NCI-H2227 treated with DMSO at 0.1 percent for 48 hours (cell line): ENCODE data around the gene NADSYN1.
A peak's percentile ranks its signal among the peaks of the same experiment; 100 is the strongest.
"Not testable (repeated sequence)": the region's sequence is repeated elsewhere in the genome, so short reads cannot be mapped to it uniquely, and the experiment has no call there.

Experiments
- DNase-seq: peaks from one replicate; lab custom pipeline; 2025; lab: John Stamatoyannopoulos, UW

NADSYN1 gene

DNA sequence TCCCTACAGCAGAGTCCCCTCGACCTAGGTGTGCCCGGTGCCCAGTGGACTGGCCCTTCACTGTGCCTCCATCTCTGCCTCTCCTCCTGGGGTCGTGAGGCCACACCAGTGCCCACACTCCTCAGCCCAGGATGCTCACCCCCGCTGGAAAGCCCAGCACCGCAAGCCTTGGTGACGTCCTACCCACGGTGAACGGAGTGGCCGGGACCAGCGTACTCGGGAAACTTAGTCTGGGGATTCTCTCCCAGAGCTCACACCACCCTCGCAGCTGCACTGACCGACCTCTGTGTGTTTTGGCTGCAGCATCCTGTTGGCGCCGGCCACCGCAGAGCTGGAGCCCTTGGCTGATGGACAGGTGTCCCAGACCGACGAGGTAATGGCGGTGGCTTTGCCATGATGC lies 38.5 kb downstream of the NADSYN1 start:
- no peak for DNase-seq

DNA sequence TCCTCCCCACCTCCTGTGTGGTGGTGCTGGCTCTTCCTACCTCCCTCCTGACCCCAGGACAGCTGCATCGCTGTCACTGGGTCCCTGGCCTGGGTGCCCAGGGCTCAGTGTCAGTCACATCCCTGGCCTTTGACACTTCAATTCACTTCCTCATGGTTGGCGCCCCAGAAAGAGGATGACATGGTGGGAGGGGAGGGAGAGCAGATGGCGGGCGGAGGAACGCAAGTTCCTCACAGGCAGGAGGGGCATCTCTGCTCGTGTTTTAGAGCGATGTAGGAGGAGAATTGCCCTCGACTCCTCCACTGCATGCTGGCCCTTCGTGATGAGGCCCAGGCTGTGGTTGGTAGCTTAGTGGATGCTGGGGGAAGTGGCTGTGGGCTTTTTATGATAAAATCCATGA lies 38.9 kb downstream of the NADSYN1 start:
- no peak for DNase-seq

DNA sequence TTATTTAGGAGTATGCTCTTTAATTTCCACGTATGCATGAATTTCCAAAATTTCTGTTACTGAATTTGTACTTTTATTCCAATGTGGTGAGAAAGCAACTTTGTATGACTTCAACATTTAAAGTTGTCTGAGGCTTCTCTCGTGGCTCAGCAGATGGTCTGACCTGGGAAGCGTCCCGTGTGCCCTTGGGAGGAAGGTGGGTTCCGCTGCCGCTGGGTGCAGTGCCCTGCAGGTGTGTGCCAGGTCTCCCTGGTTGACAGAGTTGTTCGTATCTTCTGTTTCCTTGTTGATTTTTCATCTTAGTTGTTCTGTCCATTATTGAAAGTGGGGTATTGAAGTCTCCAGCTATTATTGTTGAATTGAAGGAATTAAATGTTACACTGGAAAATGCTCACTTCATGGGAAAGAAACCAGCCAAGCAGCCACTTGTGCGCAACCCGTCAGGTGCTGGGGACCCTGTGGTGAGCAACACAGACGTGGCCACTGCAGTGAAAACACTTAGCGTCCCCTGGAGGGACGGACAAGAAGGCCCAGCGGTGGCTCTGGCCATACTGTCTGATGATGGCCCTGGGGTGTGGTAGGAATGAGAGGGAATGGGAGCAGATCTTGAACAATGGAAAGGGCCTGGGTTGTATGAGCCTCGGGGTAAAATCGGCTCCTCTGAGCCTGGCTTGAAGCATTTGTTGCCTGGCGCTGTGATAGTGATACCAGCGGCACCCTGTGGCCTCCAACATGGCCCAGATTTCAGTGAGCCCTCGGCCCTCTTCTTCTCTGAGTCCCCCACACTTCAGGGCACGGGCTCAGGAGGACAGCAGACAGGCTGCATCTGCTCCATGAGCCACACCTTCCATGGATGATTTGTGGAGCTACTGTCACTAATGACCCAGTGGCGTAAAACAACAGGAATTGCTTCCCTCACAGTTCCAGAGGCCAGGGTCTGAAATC lies 42.6 kb downstream of the NADSYN1 start:
- DNase-seq = no peak

DNA sequence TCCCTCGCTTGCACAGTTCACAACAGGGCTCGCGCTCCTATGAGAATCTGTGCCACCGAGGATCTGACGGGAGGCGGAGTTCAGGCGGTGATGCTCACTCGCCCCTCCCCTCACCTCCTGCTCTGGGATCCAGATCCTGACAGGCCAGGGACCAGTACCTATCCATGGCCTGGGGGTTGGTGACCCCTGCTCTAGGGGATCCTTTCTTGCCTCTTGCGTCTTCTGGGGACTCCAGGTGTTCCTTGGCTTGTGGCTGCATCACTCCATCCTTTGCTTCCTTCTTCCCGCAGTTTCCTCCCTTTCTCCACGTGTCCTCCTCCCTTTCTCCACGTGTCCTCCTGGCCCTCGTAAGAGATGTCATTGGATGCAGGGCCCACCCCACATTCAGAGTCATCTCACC lies 43.4 kb downstream of the NADSYN1 start:
- no peak for DNase-seq

DNA sequence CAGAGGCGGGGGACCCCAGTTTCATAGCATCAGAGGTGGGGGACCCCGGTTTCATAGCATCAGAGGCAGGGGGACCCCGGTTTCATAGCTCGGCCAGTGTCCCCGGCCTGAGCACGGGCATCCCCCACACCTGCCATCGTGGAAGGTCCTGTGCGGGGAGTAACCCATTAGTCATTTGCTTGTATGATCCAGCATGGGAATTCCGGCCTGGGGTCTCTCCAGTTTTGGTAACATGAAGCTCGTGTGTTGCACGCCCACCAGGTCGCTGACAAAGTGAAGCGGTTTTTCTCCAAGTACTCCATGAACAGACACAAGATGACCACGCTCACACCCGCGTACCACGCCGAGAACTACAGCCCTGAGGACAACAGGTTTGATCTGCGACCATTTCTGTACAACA lies 45.1 kb downstream of the NADSYN1 start:
- DNase-seq = no peak

DNA sequence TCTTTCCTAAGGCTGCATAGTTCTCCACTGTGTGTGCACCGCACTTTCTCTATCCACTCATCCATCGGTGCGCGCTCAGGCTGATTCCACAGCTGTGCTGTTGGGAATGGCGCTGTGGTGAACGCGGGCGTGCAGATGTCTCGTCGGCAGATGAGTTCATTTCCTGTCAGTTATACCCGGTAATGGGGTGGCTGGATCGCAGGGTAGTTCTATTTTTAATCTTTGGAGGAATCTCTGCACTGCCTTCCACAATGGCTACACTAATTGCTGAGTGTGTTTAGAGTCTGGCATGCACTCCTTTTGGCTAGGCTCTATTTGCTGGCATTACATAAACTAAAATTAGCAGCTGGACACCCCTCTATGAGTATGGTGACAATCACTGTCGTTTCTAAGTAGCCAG lies 46.1 kb downstream of the NADSYN1 start:
- DNase-seq = no peak

DNA sequence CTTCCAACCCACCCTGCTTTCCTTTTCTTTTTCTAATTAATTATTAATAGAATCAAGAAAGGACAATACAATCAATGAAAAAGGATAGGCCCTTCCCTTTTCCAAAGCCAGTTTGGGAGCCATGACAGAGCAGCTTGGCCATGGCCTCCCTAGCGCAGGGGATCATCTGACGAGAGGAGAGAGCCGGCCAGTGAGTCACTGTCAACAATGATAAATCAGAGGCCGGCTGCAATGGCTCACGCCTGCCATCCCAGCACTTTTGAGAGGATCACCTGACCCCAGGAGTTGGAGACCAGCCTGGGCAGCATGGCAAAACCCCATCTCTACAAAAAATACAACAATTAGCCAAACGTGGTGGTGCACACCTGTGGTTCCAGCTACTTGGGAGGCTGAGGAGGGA lies 46.5 kb downstream of the NADSYN1 start:
- DNase-seq = no peak

DNA sequence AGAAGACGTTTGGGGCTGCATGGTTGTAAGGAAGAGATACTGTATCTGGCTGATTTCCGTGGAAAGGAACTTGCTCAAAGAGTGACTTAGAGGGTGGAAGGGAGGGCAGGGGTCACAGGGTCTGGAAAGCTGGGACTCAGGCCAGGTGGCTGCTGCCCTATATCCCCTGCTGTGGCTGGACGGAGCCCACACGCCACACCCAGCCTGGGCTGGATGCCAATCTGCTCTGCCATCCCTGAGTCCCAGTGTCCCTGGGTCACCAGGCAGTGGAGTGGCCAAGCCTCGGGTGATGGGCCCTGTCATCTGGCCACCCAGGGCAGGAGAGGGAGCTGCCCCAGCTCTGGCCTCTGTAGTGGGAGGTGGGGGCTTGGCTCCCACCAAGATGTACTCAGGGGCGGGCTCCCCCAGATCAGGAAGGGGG lies 47.6 kb downstream of the NADSYN1 start:
- DNase-seq = no peak

DNA sequence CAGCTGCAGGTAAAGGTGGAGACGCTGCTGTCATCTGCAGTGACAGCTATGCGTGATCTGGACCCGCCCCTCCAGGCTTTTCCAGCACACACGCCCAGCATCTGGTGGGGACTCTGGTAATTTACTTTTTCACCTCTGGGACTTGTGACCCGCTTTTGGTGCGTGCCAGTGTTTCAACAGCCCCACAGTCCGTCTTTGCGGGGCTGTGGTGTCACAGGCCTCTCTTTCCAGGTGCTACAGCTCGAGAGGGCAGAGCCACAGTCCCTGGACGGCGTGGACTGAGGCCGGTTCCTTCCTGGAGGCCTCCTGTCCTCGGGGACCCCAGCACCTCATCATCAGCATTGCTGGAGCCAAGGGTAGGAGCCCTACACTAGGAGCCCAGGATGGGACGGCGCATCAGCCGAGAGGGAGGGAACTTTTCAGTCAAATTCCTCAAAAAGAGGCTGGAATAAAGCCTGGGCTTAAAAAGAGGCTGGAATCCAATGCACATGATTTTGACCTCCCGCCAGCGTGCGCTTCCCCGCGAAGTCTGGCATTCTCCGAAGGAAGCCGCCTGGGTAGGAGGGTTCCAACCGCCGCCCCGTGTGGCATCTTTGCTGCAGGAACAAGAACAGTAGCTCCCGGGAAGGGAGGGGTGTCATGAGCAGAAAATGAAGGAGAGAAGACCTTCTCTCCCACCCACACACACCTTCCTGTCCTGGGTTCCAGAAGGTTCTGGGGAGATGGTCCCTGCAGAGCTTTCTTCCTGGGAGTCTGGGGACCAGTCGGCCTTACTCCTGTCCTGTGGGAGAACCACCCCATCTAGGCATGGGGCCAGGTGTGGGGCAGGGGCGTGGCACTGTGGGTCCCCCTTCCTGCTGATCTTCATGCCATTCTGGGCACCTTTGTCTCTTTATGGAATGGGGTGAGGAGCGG lies 48.3 kb downstream of the NADSYN1 start:
- no peak for DNase-seq

DNA sequence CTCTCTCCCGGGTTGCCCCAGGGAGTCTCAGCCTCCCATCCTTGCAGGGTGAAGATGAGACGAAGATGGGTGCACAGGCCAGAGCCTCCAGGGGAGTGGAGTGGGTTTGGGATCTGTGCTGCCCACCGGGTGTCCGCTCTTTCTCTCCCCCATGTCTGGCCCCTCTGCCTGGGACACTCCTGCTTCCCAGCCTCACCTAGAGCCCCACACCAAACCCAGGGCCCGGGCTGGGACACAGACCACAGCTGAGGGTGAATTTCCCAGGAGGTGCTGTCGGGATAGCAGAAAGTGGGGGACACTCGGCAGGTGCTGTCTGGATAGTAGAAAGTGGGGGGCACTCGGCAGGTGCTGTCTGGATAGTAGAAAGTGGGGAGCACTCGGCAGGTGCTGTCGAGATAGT lies 49.0 kb downstream of the NADSYN1 start:
- DNase-seq = no peak

DNA sequence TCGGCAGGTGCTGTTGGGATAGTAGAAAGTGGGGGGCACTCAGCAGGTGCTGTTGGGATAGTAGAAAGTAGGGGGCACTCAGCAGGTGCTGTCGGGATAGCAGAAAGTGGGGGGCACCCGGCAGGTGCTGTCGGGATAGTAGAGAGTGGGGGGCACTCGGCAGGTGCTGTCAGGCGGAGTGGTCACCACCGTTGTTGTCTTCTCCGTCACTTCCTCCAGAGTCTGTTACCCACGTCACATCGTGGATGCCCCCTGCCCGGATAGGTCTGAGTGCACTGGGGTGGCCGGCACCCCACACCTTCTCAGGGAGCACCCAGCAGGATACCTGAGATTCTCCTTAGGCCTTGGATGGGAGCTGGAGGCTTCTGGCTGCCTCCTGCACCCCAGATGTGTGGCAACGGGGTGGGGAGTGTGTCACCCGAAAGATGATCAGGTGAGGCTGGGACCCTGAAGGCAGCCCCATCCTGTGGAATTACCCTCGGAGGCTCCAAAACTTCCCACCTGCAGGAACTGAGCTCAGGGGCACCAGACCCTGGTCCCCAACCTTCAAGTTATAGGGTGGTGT lies 50.0 kb downstream of the NADSYN1 start:
- no peak for DNase-seq

DNA sequence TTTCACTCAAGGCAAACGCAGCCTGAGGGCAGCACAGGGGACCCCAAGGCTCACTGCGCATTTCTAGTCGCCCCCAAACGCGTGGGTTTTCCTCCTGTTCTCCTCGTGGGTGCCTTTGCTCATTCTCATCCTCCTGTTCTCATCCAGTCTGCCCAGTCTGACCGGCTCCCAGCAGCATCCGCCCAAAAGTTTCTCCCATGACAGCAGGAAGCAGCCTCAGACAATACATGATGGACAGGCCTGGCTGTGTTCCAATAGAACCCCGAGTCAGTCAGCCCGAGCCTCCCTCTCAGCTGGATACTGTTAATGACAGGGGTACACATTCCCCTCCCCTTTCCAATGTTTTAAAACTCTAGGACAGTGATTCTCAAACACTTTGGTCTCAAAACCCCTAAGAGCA lies 51.5 kb downstream of the NADSYN1 start:
- DNase-seq = peak; percentile 2

DNA sequence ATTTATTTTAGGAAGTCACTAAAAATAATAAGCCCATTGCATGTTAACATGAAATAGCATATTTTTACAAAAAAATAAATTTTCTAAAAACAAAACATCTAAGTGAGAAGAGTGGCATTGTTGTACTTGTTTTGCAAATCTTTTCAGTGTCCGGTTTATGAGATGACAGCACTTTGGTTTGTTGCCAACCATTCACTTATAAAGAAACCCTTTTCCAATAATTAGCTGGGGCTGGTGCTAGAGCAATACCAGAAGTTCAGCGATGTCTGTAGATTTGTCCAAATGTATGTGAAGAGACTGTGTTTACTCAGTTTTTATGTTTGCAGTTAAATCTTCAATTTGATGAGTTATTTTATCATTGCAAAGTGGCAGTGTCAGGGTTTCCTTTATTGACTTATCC lies 52.0 kb downstream of the NADSYN1 start:
- no peak for DNase-seq

DNA sequence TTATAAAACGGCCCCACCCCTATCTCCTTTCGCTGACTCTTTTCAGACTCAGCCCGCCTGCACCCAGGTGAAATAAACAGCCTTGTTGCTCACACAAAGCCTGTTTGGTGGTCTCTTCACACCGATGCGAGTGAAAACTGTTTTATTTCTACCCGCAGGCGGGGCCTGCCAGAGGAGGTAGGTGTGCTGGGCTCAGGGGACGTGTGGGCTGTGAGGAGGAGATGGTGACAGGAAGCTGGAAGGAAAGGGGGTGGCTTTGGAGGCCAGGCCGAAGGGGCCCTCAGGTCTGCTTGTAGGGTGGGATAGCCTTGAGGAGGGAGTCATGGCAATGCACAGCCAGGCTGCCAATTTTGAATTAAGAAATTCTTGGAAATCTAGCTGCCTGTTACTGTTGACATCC lies 52.8 kb downstream of the NADSYN1 start:
- no peak for DNase-seq

DNA sequence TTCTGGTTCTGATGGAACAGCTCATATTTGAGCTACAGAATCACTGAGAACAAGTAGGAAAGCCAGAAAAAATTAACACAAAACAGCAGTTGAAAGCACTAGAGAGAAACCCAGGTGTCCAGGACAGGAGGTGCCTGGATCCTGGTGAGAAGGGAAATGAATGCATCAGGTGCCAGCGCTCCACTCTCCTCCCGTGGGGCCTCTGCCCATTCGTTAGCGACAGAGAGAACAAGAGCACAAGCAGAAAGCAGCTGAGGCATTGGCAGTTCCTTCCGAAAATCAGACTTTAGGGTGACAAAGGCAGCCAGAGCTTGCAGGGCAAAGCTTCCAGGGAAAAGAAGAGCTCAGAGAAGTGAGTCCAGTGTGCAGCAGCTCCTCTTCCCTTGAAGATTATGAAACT lies 54.1 kb downstream of the NADSYN1 start:
- DNase-seq = no peak

DNA sequence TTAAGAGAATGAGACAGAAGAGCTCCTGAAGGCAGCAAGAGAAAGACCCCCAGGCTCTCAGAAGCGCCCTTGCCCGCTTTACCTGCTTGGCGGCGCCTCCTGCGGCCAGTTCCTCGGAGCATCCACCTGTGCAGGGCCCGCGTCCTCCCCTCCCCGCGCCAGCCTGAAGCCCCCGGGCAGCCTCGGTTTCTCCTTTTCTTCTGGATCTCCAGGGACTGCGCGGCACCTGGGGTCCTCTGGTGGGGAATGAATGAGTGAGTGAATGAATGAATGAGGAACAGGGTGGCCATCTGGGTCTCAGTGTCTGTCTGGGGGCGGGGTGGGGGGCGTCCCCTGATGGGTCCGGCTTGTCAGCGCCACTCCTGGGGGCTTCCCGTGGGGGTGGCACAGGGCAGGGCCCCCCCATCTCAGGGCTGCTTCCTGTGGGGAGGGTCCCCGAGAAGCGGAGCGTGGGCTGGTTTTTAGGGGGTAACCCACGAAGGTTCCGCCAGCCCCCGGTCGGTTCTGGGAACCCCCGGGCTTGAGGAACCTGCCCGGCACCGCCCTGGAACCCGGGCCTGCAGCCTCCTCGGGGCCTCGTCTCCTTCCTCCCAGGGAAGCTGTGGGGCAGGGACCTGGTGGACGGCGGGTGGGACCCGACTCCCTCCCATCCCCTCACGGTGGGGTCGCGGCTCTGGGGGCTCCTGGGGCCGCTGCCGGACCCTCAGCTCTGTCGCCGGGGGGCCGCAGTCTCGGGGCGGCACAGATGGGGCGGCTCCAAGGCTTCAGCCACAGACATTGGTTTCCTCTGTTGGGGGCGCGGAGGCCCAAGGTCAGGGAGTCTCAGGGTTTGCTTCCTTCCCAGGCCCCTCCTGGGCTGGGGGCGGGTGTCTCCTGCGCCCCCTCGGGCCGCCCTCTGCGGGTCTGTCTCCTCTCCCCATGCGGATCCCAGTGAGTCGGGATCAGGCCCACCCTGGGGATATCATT lies 65.8 kb downstream of the NADSYN1 start:
- no peak for DNase-seq

DNA sequence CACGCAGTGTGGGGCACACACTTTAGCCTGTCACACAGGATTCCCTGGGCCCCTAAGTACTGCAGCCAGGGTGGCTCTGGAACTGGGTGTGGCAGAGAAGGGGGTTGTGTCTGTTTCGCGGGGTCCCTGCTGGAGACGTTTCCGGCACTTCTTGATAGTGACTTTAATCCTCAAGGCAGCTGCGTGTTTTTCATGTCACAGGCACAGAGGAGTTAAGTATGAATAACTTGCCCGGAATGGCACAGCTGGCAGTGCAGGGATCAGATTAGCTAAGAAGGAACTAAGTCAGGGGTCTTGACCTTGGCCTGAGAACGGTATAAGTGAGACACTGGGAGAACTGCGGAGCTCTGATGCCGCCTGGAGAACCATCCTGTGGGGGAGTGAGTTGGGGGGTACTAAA lies 66.5 kb downstream of the NADSYN1 start:
- no peak for DNase-seq

DNA sequence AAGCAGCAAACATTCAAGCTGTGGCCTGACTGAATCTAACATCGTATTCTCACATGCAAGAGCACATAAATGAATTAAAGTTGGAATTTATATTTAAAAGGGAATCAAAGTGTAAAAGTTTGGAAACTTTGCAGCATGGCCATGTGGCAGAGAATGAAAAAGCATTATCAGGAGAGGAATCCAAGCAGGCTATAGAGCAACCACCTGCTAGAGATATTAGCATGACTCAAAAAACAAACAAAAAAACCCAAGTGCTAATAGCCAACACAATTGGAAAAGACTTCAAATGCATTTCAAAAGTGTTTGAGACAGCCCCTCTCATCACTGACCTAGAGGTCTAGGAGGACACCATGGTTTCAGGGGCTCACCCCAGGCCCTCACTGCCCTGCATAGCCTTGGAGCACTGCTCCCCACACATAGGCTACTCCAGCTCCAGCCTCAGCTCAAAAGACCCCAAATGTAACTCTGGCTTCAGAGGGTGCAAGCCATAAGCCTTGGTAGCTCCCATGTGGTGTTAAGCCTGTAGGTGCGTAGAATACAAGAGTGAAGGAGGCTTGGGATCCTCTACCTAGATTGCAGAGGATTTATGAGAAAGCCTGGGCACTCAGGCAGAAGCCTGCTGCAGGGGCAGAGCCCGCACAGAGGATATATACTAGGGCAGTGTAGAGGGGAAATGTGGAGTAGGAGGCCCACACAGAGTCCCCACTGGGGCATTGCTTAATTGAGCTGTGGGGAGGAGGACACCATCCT lies 72.4 kb downstream of the NADSYN1 start:
- DNase-seq = no peak

DNA sequence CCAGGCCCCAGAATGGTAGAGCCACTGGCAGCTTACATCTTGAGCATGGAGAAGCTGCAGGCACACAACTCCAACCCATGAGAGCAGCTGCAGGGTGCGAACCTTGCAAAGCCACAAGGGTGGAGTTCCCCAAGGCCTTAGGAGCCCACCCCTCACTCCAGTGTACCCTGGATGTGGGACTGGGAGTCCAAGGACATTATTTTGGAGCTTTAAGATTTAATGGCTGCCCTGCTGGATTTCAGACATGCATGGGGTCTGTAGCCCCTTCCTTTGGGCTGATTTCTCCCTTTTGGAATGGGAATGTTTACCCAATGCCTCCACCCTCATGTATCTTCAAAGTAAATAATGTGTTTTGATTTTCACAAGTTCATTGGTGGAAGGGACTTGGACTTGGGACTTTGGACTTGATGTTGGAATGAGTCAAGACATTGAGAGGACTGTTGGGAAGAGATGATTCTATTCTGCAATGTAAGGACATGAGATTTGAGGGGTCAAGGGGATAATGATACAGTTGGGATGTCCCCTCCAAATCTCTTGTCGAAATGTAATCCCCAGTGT lies 73.0 kb downstream of the NADSYN1 start:
- DNase-seq = no peak

DNA sequence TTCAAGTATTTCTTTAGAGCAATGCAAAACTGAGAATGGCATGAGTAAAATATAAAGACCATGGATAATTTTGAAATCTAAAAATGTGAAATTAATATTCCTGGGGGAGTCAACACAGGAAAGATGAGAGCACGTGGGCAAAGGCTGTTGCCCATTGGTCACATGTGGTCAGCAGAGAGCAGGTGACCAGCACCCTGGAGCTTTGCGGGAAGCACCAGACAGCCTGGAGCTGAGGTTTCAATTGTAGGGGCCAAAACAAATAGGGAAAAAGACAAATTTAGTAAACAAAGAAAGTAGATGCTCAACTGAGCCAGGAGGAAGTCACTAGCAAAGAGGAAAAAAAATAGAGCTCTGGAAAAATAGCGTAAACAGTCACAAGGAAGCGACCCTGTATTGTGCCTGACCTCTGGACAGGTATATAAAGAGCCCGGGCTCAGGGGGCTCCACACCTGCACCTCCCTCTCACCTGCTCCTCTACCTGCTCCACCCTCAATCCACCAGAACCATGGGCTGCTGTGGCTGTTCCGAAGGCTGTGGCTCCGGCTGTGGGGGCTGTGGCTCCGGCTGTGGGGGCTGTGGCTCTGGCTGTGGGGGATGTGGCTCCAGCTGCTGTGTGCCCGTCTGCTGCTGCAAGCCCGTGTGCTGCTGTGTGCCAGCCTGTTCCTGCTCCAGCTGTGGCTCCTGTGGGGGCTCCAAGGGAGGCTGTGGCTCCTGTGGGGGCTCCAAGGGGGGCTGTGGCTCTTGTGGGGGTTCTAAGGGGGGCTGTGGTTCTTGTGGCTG lies 74.0 kb downstream of the NADSYN1 start, which contains the start of gene KRTAP5-7:
TSS of gene KRTAP5-7 (plus strand) at position 472 of the 780 bp plus-strand sequence. CDS start at position 506, 34 bp downstream.
- DNase-seq = not testable (repeated sequence)
